Measurements from ENCODE around the gene CCDC187. TPM values are rescaled to one million over a fixed set of nuclear protein-coding genes. Genes with fewer than 3 reads are reported as not detected.

CCDC187 gene
- total RNA-seq, 4 donors from 2014 or later, result 0.27 to 5.1 (median 2.2) TPM

DNA sequence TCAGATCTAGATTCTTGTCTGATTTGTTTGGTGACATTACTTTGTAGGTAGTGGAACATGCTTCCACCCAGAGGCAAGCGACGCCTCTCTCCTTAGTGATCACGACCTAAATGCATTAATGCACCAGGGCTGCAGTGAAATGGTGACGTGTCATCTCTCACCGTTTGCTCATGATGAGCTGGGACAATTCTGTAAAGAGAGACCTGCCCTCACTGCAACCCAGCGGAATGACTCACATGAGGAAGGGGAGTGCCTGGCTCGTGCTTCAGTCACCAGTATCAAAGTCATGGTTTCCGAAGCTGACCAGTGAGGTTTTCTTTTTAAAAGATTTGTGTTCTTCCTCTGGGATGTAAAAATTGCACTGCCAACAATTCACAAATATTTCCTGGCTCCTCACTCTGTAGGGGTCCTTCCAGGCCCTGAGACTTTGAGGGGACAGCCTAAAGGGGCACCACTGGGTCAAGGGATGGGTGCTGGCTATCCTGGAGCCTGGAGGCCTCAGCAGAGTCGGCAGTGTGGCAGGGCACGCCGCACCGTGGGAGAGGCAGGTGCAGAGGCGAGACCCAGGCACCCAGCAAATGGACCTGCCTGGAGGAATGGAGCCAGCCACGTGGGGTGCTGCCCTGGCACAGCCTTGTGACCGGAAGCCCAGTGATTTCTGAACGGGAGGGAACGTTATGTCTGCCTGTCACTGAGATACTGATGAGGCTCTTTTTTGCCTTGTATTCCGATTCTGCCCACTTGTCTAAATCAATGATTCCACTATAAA is 75.6 kb downstream of the CCDC187 start:
- Histone ChIP-seq H3K4me1 (no peaks in the 10 kb centered on the region), H3K9me3 (no peaks in the 10 kb centered on the region), H3K36me3 (no peaks in the 10 kb centered on the region), H3K4me3 (no peak overlapping the region), H3K27me3 (no peaks in the 10 kb centered on the region), H3K27ac (no peak overlapping the region)
- intact Hi-C loops (cut with DNase I; ENCODE audit: low total_unique reads), result no loop called here
- no peak for DNase-seq
- TF ChIP-seq, protein P1, sequence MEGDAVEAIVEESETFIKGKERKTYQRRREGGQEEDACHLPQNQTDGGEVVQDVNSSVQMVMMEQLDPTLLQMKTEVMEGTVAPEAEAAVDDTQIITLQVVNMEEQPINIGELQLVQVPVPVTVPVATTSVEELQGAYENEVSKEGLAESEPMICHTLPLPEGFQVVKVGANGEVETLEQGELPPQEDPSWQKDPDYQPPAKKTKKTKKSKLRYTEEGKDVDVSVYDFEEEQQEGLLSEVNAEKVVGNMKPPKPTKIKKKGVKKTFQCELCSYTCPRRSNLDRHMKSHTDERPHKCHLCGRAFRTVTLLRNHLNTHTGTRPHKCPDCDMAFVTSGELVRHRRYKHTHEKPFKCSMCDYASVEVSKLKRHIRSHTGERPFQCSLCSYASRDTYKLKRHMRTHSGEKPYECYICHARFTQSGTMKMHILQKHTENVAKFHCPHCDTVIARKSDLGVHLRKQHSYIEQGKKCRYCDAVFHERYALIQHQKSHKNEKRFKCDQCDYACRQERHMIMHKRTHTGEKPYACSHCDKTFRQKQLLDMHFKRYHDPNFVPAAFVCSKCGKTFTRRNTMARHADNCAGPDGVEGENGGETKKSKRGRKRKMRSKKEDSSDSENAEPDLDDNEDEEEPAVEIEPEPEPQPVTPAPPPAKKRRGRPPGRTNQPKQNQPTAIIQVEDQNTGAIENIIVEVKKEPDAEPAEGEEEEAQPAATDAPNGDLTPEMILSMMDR (IDR thresholded peaks at IDR 0.05), result no peak
- TF ChIP-seq POLR2A (IDR thresholded peaks at IDR 0.05), result no peak

DNA sequence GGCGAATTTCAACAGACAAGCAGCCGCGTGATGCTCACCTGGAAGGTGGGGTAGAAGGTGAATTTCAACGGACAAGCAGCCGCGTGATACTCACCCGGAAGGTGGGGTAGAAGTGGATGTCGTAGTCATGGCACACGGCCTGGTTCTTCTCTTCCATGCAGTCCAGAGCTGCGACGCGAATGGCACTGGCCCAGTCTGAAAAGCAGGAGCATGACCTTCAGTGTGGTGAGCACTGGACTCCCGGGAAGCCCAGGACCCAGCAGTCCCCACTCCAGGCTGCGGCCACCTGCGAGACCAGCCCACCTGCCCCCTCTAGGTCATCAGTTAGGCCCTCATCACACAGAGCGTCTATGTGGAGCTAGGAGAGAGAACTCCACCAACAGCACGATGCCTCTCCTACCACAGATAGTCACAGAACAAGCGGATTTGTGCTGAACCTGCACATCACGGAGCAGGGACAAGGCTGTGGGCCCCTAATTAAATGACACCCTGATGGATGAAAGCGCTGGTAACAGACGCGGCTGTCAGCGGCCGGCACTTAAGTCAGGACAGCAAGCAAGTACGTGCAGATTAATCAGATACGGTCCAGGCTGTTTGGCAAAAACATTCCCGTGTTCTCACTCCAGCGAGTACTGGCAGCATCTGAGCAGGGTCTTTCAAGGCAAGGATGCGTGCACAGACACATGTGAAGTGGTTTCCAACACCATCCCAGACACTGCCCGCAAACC is 77.0 kb downstream of the CCDC187 start:
- H3K4me3 ChIP-seq, result no peak overlapping the region
- no peaks in the 10 kb centered on the region for H3K4me1 ChIP-seq
- no peak for DNase-seq
- H3K9me3 ChIP-seq, result no peaks in the 10 kb centered on the region
- TF ChIP-seq POLR2A (IDR thresholded peaks at IDR 0.05), result no peak
- TF ChIP-seq, protein P1 (IDR thresholded peaks at IDR 0.05), result no peak
- intact Hi-C loops (cut with DNase I; ENCODE audit: low total_unique reads), result no loop called here
- no peaks in the 10 kb centered on the region for H3K27me3 ChIP-seq
- H3K36me3 ChIP-seq, result no peaks in the 10 kb centered on the region
- no peak overlapping the region for H3K27ac ChIP-seq

DNA sequence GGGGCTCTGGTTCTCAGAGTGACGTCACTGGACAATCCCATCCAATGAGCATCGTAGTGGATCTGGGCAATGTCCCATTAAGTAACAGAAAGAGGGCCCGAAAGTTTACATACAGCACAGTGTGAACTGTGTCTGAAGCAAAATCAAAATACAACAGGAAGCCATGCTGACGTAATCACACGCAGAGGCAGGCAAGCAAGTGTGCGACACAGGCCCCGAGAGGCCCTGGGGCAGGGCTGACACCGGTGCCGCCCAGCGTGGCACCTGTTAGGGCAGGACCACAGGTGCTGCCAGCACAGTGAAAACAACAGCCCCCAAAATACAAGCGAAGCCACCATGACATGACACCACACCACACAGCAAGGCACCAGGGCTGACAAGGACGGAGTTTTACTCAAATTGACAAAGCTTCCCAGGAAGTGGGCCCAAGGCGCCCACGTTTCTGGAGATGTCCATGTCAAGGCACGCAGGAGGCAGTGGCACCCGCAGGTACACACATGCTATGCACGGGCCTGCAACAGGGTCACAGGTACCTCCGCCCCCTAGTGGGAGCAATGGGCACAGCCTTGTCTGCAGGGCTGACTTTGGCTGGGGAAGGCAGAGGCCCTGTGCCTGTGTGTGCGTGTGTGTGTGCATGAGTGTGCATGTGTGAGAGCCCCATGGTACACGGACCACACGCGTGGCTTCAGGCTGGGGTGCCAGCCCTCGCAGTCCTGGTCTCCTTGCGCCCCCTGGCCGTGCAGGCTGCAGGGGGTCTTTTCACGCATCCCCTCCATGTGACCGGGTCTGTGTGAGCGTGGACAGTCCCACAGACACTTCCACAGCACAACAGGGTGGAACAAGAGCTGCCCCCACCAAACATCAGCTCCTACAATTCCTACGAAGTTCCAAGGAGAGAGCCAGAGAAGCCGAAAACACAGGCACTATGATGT is 77.9 kb downstream of the CCDC187 start:
- Histone ChIP-seq H3K9me3 (no peaks in the 10 kb centered on the region), H3K36me3 (no peaks in the 10 kb centered on the region), H3K4me1 (no peaks in the 10 kb centered on the region), H3K27me3 (no peaks in the 10 kb centered on the region), H3K4me3 (no peak overlapping the region), H3K27ac (no peak overlapping the region)
- intact Hi-C loops (cut with DNase I; ENCODE audit: low total_unique reads), result no loop called here
- TF ChIP-seq, protein P1 (IDR thresholded peaks at IDR 0.05), result peak; percentile 21 to 55 (median 51)
- no peak for TF ChIP-seq POLR2A (IDR thresholded peaks at IDR 0.05)
- DNase-seq, result no peak

DNA sequence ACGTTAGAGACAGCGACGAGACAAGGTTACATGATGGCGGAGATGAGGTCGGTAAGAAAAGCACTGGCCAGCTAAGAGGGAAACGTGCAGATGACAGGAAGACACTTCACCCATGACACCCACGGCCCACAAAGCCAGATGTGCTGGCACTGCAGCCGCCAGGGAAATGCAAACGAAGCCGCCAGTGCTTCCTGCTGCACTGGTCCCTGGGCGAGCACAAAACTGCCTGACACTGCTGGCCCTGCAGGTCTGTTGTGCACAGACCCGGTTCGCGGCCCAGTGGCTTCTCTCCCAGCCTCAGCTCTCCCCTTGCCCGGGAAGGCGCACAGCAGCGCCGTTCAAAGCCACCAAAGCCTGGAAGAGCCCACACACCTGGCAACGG is 78.5 kb downstream of the CCDC187 start:
- TF ChIP-seq, protein P1 (IDR thresholded peaks at IDR 0.05), result no peak
- no peak for TF ChIP-seq POLR2A (IDR thresholded peaks at IDR 0.05)
- H3K9me3 ChIP-seq, result no peaks in the 10 kb centered on the region
- no peak overlapping the region for H3K27ac ChIP-seq
- intact Hi-C loops (cut with DNase I; ENCODE audit: low total_unique reads), result no loop called here
- H3K36me3 ChIP-seq, result no peaks in the 10 kb centered on the region
- H3K4me3 ChIP-seq, result no peak overlapping the region
- DNase-seq, result no peak
- H3K4me1 ChIP-seq, result no peaks in the 10 kb centered on the region
- no peaks in the 10 kb centered on the region for H3K27me3 ChIP-seq

Data from uterus (tissue), 4 donors.